GM12892 (cell line): ENCODE measurements around the gene LBH.

Experiments used
- POLR2A ChIP-seq: IDR thresholded peaks from 2 replicates; pipeline ENCODE4 v1.6.1; 2011; ENCODE audit warnings: low read depth, low read length, control low read depth
- POLR2AphosphoS5 ChIP-seq: IDR thresholded peaks from 2 replicates; pipeline ENCODE4 v1.6.1; 2011; ENCODE audit warnings: low read depth, low read length, control low read depth

GRCh38 chr2:30288561-30288960 lies 57.2 kb downstream of the LBH start:
- TF ChIP-seq POLR2AphosphoS5 (no peak), POLR2A (no peak)
